ENCODE measurements around the gene LNX1.

The LNX1 gene

DNA sequence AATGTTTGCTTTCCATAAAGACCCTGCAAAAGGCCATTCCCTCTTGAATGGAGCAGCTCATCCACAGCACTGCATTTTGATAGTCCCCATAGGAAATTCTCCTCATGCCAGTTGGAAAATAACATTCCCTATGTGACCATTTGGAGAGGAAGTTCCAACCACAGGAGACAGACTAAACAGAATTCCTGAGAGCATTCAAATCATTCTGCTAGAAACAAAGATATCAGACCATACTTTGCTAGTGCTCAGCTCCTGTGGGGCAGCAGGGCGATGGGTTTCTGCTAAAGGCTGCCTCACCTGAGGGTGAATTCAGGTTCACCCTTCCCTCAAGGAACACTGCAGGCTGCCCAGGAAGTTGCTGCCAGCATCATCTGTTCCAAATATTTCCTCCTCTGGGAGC lies 58.8 kb downstream of the LNX1 start:
- DNase-seq = peak; percentile 71

DNA sequence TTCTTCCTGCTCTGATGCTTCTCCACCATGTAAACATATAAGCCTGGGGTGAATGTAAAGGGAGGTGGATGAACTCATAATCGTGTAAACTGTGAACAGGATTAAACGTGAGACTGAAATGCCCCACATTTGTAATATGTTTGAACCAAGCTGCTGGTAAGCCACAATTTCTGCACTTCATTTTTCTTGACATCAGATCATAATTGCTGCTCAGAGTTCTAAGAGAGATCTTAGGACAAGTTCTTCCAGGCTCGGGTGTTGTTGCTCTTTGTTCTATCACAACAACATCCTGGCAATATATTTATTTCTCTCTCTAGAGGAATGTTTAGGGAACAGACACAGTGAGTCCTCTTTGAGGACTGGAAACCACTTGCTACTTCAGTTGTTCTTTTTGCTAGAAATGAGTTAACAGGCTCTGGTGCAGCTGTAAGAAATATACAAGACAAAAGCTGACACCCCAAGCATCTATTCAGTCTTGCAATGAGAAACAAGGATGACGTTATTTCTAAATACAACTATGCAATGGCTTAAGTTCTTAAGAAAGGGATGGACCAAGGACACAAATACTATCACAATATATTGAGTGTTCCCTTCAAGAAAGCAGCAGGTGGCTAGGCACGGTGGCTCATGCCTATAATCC lies 59.6 kb downstream of the LNX1 start:
- DNase-seq = peak; percentile 19

DNA sequence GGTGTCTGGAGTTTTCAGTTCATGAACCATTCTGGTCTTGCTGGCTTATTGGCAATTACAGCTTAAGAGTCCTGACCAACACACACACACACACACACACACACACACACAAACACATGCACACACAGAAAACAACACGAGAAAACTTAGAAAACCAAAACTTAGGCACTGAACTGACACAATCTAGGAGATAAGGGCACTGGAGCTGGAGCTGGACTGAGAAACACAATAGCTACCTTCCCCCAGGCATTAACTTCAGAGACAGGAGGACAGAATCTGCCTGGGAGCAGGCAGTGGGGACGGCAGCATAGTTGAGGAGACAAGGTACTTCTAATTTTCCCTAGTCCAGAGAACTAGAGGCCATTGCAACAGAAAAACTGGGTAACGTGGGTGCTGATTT lies 62.3 kb downstream of the LNX1 start:
- DNase-seq = no peak

DNA sequence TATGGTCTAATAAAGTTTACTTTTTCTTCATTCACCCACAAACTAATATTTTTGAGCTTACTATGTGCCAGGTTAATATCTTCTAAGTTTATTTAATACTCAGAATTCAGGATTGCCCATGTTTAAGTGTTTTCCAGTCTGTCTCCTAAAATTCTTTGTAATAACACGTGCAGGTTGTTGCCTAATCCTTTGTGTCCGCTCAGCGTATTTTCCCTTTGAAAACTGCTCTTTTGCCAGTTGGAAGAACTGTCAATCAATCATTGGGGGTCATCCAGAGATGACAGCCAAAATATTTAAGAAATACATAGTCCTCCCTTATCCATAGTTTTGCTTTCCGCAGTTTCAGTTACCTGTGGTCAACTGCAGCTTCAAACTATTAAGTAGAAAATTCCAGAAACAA lies 63.4 kb downstream of the LNX1 start:
- DNase-seq = no peak

GRCh38 chr4:53527326-53527725 lies 64.0 kb downstream of the LNX1 start:
- DNase-seq = no peak

DNA sequence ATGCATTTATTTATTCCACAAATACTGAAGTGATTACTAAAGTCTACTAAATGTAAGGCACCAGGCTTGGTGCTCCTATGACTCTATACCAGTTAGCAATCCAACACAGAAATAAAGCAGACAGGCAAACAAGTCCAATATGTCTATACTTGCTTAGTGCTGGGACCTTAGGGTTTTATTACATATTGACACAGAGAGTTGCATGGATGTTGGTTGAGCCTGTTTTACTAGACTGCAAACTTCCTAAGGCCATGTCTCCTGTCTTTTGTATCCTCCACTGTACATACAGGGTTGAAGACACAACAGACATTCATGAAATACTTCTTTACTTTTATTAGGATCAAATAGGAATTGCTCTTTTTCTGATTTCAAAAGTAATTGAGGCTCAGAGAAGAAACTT lies 69.0 kb downstream of the LNX1 start:
- no peak for DNase-seq

DNA sequence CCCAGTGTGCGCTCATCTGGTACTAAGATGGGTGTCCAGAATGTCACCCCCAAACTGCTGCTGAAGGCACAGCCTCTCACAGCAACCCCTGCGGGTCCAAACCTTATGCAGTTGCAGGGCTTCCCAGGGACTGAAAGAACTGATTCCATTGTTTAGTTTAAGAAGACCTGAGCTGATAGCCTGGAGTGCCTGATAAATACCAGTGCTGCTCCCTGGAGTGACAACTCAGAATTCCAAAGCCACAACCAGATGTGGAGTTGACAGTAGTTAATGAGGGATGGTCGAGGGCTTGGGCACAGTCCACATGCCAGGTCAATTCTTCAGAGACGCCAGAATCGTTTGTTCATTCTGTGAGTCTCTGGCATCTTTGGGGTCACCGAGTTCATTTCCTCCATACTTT lies 71.2 kb downstream of the LNX1 start:
- peak; percentile 18 for DNase-seq

GRCh38 chr4:53518807-53519206 lies 72.5 kb downstream of the LNX1 start:
- DNase-seq = no peak

- DNase-seq = no peak
These were observed 76.2 kb downstream of the LNX1 start for GRCh38 chr4:53515076-53515475.

GRCh38 chr4:53514509-53514908 lies 76.8 kb downstream of the LNX1 start:
- DNase-seq = peak; percentile 31

GRCh38 chr4:53512608-53513007 lies 78.7 kb downstream of the LNX1 start:
- no peak for DNase-seq

GRCh38 chr4:53511014-53511413 lies 80.3 kb downstream of the LNX1 start:
- DNase-seq = peak; percentile 48

GRCh38 chr4:53510321-53510720 lies 81.0 kb downstream of the LNX1 start:
- DNase-seq = no peak

DNA sequence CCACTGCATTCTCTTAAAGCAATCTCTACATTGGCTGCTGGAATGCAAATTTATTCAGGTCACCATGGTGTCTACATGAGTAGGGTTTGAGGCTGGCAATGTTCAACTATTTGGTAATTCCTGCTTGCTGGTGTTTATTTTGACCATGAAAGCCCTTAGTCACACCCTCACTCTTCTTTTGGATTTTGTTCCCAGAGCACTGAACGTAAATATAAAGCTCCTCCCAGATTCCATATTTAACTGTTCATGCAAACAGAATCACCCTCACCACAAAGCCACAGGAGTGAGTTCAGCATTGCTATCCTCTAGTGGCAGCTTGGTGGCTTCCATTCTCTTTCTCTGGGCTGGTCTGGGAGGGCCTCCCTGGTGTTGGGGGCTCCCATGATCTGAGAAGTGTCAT lies 82.8 kb downstream of the LNX1 start:
- peak; percentile 87 for DNase-seq

DNA sequence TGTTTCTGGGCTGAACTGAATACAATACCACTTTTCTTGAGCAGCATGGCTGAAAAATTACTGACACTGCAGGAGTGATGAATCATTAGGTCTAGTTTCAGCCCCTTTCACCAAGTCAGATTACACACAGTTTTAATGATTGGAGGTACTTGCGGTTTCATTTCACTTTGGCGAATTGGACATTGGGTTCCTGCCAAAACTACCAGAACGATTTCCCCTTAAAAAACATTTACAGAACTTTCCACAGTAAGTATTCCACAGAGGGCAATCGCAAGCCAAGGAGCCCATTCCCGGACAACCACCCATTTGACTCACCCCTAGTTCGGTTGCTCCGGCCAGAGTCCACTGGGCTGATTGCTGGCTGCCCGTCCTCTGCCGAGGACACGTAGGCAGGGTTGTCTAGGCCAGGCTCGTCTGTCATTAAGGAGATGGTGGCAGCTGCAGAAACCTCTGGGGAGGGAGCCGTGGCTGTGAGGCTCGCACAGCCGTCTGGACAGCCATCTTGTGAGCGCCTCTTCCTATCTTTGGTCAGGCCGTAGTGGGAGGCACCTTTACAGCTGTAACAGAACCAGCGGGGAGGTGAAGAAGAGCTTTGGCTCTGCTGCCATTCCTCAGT lies 83.5 kb downstream of the LNX1 start:
- peak; percentile 88 for DNase-seq

DNA sequence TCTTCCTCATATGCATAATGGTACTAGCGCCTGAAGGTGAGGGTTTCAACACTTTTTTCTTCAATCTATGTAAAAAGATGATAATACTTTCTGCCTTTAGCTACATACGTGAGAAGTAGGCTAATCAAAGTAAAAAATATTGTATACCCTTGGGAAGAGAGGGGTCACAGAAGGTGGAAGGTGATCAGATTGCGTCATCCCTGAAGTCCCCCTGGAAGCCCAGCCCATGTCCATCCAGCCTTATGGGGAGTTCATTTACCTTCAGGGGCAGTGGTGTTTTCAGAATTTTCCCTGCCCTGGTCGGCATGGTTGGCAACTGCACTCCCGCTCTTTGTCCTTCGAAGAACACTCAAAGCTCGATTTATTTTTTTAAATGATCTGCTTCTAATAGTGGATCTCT lies 84.2 kb downstream of the LNX1 start:
- no peak for DNase-seq

- DNase-seq = no peak
These were observed 85.3 kb downstream of the LNX1 start for GRCh38 chr4:53505947-53506346.

DNA sequence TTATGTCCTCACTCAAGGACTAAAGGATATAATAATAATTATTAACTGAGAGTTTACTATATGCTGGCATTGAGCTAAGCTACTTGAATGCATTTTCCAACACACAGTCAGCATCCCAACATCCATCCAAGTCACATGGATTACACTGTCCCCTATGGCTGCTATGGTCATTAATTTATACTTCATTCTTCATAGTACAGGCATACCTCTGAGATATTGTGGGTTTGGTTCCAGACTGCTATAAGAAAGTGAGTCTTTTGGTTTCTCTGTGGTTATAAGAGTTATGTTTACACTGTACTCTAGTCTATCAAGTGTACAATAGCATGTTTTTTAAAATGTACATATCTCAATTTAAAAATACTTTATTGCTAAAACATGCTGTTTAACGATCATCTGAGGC lies 89.2 kb downstream of the LNX1 start:
- DNase-seq = peak; percentile 38

- no peak for DNase-seq
These were observed 89.7 kb downstream of the LNX1 start for GRCh38 chr4:53501561-53501960.

DNA sequence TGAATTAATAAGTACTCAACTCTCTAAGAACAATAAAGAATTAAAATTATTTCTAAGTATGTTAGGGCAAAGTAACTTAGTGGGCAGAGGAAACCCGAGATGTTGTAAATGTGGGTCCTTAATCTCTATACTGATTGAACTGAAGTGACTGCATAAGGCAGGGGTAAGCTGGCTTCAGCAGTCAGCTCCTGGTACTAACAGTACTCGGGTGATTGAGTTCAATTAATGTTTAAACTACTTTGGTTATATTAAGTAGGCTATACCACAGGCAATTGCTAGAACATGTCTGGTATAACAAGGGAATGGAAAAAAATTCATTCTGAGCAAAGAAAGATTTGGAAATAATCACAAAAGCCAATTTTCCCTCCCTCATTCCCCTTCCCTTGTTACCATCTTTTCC lies 90.7 kb downstream of the LNX1 start:
- DNase-seq = no peak

DNA sequence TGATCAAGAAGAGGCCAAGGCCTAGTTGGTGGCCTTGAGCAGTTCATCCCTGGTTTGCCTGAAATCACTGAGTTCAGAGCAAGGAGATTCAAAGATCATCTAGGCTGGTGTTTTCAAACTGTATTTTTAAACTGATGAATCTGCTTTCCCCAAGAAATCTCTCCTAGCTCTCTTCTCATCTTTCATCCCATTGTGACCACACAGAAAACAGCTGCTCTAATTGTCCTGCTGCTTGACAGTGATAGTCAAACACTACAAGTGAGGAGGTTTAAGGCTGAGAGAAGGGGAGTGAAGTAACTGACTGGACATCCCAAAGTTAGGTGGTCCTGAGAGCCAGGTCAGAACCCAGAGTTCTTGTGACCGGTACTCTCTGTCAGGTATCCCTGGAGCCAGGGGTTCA lies 91.5 kb downstream of the LNX1 start:
- DNase-seq = no peak

DNA sequence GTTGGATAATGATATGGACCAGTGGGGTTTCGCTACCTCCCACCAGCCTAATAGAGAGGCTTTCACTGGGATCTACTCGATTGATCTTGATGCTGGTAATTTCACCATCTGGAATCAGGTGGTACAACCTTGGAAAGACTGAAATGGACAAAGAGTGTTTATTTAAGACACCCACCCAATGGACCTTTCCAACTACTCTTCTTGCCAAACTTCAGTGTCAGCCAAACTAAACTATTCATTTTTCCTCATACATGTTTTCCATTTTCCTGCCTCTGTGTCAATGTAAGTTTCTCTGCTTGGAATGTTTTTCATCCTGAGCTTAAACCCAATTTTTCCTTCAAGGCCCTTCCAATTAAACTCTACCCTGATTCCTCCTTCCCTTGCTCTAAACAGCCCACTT lies 92.6 kb downstream of the LNX1 start:
- DNase-seq = no peak

- DNase-seq = peak; percentile 25
These were observed 93.6 kb downstream of the LNX1 start for GRCh38 chr4:53497487-53498244.

GRCh38 chr4:53494851-53495250 lies 96.4 kb downstream of the LNX1 start:
- peak; percentile 49 for DNase-seq
